GM21723 (cell line): ENCODE data around the gene CXCL12.

ENCODE experiments used
- ATAC-seq: cut with Tn5 transposase; IDR thresholded peaks from one replicate; pipeline ENCODE4 v1.9.1; 2021; ENCODE audit warnings: mild to moderate bottlenecking, moderate library complexity; ENCODE audit not compliant: unreplicated experiment

The CXCL12 gene

GRCh38 chr10:44335330-44336021 is 49.4 kb downstream of the CXCL12 start:
- ATAC-seq = no peak

GRCh38 chr10:44334621-44335184 is 50.2 kb downstream of the CXCL12 start:
- no peak for ATAC-seq

DNA sequence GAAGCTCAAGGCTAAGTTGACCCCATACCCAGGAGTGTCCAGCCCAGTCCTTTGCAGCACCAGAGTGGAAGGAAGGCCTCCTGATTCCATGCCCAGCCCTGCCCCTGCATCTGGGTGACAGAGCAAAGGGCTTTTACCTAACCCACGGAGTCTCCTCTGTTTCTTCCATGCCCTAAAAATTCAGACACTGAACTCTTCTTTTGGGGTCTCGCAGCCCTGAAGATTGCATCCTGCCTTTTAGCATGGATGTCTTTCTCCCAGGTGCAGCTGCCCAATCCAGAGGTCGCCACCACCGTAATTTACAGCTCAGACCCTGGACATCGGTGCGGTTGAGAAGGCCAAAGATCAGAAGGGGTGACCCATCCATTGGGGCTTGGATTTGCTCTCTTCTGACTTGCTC is 50.8 kb downstream of the CXCL12 start:
- no peak for ATAC-seq

GRCh38 chr10:44333511-44333910 is 51.4 kb downstream of the CXCL12 start:
- no peak for ATAC-seq

- no peak for ATAC-seq
These were observed 52.4 kb downstream of the CXCL12 start for GRCh38 chr10:44332465-44332864.

DNA sequence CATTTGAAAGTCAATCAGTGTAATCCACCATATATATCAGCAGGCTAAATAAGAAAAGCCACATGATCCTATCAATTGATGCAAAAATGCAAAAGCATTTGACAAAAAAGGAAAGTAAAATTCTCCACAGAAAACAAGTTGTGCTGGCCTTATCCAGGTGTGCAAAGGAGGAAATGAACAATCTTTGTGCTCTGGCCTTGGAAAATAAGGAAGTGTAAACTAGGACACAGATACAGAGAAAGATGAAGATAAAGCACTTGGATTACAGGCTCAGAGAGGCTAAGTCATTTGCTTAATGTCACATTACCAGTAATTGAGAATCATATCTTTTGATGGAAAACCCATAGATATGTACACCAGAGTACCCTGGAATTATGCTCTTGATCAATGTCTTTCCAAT is 54.5 kb downstream of the CXCL12 start:
- ATAC-seq = no peak

DNA sequence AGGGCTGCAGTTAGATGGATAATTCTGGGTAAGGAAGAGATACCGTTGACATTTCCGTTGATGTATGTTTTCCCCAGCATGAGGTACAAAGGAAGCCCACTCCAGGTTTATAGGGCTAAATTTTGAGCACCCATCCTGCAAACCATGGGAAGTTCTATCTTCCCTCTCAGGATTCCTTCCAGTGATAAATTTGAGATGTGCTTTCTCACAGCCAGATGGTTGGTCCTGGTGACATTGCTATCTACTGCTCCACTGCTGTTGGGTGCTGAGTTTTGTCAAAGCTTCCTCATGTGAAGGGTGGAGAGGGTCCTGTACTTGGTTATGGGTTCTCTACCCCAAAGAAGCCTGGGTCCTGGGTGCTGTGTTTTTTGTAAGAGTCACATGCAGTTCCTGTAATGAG is 57.4 kb downstream of the CXCL12 start:
- ATAC-seq = no peak
